ENCODE data around the gene RELCH.

Gene RELCH

GRCh38 chr18:62279561-62279960 is 92.5 kb downstream of the RELCH start:
- no peak overlapping the region for H3K27ac ChIP-seq
- TF ChIP-seq CTCF (IDR thresholded peaks at IDR 0.05), result no peak
- TF ChIP-seq ZFX (IDR thresholded peaks at IDR 0.05; ENCODE audit: borderline replicate concordance), result no peak

DNA sequence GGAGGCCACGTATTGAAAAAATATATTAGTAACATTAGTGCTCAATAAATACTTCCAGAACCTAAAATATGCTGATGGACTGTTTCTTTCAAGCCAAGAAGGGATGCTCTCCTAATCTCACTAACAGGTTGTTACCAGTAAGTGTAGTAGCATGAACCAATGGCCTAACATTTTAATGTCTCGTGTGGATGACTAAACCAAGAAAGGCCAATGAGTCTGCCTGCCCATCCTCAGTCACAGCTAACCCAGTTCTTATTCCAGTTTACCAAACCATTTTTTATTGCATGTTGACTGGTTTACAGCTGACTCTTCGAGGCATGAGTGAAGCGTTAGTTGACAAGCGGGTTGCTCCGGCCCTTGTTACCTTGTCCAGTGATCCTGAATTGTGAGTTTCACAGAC is 93.0 kb downstream of the RELCH start:
- H3K27ac ChIP-seq, result no peak overlapping the region
- no peak for TF ChIP-seq ZFX (IDR thresholded peaks at IDR 0.05; ENCODE audit: borderline replicate concordance)
- no peak for TF ChIP-seq CTCF (IDR thresholded peaks at IDR 0.05)

GRCh38 chr18:62280786-62281185 is 93.7 kb downstream of the RELCH start:
- no peak overlapping the region for H3K27ac ChIP-seq
- TF ChIP-seq ZFX (IDR thresholded peaks at IDR 0.05; ENCODE audit: borderline replicate concordance) (no peak), CTCF (IDR thresholded peaks at IDR 0.05) (no peak)

DNA sequence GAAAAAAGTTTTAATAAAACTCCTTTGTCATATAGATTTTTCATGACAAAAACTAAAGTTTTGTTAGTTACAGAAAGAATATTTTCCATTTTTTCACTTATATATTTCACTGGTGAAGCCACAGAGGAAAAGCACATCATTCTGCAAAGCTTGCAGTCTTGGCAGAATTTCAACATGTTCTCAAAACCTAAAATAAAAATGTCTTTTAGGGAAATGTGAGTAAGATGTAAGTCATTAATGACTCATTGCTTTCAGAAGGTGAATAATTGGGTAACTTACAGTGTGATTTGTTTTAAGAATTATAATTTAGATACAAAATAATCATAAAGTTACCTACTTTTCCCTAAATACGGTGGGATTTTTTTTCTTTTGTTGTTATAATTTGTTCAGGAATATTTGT is 94.6 kb downstream of the RELCH start:
- no peak for TF ChIP-seq ZFX (IDR thresholded peaks at IDR 0.05; ENCODE audit: borderline replicate concordance)
- no peak for TF ChIP-seq CTCF (IDR thresholded peaks at IDR 0.05)
- H3K27ac ChIP-seq, result no peak overlapping the region

DNA sequence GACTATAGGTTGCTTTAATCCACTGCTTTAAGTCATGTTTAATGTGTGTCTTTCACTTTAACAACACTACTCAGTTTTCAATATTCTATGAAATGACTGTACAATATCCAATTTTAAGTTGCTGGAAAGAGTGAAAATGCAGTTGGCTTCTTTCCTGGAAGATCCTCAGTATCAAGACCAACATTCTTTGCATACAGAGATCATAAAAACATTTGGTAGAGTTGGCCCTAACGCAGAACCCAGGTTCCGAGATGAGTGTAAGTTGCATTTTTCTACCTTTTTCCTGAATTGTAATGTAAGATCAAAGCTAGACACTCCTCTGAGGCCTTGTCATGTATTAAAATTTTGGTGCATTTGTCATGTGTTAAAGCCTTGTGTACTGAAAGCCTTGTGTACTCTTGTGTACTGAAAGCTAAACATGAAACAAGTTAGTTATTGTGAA is 95.2 kb downstream of the RELCH start:
- no peak overlapping the region for H3K27ac ChIP-seq
- TF ChIP-seq CTCF (IDR thresholded peaks at IDR 0.05), result no peak
- no peak for TF ChIP-seq ZFX (IDR thresholded peaks at IDR 0.05; ENCODE audit: borderline replicate concordance)

- no peak for TF ChIP-seq ZFX (IDR thresholded peaks at IDR 0.05; ENCODE audit: borderline replicate concordance)
- H3K27ac ChIP-seq, result no peak overlapping the region
These were observed 97.6 kb downstream of the RELCH start for GRCh38 chr18:62284637-62285036.

- H3K27ac ChIP-seq, result no peak overlapping the region
- TF ChIP-seq ZFX (IDR thresholded peaks at IDR 0.05; ENCODE audit: borderline replicate concordance) (no peak), CTCF (IDR thresholded peaks at IDR 0.05) (no peak)
These were observed 98.2 kb downstream of the RELCH start for GRCh38 chr18:62285281-62285680.

Measured in 22Rv1 (cell line).